HG02884 (cell line): Measurements from ENCODE around the gene C21orf91.
"Not testable (repeated sequence)": the region's sequence is repeated elsewhere in the genome, so short reads cannot be mapped to it uniquely, and the experiment has no call there.

Source experiments
- ATAC-seq: cut with Tn5 transposase; IDR thresholded peaks from one replicate; pipeline ENCODE4 v1.9.1; 2021; ENCODE audit warnings: mild to moderate bottlenecking, moderate library complexity; ENCODE audit not compliant: unreplicated experiment

C21orf91 gene

GRCh38 chr21:17780539-17780938 lies 38.6 kb downstream of the C21orf91 start:
- peak; percentile 34 for ATAC-seq

GRCh38 chr21:17779980-17780379 lies 39.2 kb downstream of the C21orf91 start:
- ATAC-seq = no peak

- no peak for ATAC-seq
Measured at GRCh38 chr21:17779496-17779895, 39.7 kb downstream of the C21orf91 start.

GRCh38 chr21:17777072-17777765 lies 41.9 kb downstream of the C21orf91 start:
- ATAC-seq = no peak

GRCh38 chr21:17775431-17776126 lies 43.6 kb downstream of the C21orf91 start:
- ATAC-seq = peak; percentile 68

- not testable (repeated sequence) for ATAC-seq
Measured at GRCh38 chr21:17775021-17775420, 44.1 kb downstream of the C21orf91 start.

GRCh38 chr21:17769447-17769845 lies 49.7 kb downstream of the C21orf91 start:
- ATAC-seq = no peak

- no peak for ATAC-seq
Measured at GRCh38 chr21:17768840-17769446, 50.2 kb downstream of the C21orf91 start.

GRCh38 chr21:17765207-17765606 lies 53.9 kb downstream of the C21orf91 start:
- ATAC-seq = no peak

GRCh38 chr21:17763288-17764037 lies 55.7 kb downstream of the C21orf91 start:
- no peak for ATAC-seq

GRCh38 chr21:17759511-17760178 lies 59.5 kb downstream of the C21orf91 start:
- ATAC-seq = no peak

GRCh38 chr21:17758683-17759082 lies 60.5 kb downstream of the C21orf91 start:
- ATAC-seq = no peak

- no peak for ATAC-seq
Measured at GRCh38 chr21:17757671-17758070, 61.5 kb downstream of the C21orf91 start.

- no peak for ATAC-seq
Measured at GRCh38 chr21:17753736-17754135, 65.4 kb downstream of the C21orf91 start.

GRCh38 chr21:17752171-17752570 lies 67.0 kb downstream of the C21orf91 start:
- no peak for ATAC-seq

GRCh38 chr21:17746920-17747319 lies 72.2 kb downstream of the C21orf91 start:
- ATAC-seq = no peak

- ATAC-seq = no peak
Measured at GRCh38 chr21:17745086-17745485, 74.1 kb downstream of the C21orf91 start.

GRCh38 chr21:17742940-17743592 lies 76.1 kb downstream of the C21orf91 start:
- no peak for ATAC-seq

- no peak for ATAC-seq
Measured at GRCh38 chr21:17742181-17742580, 77.0 kb downstream of the C21orf91 start.
